ENCODE data around the gene PF4V1. TPM values are rescaled to one million over a fixed set of nuclear protein-coding genes. Genes with fewer than 3 reads are reported as not detected.

The PF4V1 gene
- polyA plus RNA-seq, 1 experiment: 0.20 TPM

DNA sequence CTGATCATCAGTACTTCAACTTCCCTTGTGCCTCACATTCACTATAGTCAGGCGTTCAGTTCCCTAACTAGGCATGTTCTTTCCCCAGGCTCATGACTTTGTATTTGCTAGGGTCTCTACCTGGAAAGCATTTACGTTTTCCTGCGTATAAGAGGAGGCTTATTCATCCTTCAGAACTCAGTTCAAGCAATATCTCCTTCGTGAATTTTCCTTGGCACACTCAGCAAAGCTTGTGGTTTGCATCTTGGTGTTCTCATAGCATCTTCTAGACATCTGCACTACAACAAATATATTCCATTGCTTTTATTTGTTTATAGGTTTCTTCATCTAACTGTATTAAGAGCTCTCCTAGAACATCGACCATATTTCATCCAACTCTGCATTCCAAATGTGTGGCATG is 14.0 kb upstream of the PF4V1 start:
- Histone ChIP-seq H3K9me3 (ENCODE audit: control insufficient read depth, insufficient read depth, low read length) (no peaks in the 10 kb centered on the region), H3K27me3 (ENCODE audit: control insufficient read depth, insufficient read depth, low read length) (no peaks in the 10 kb centered on the region), H3K27ac (ENCODE audit: low read depth, low read length) (no peak overlapping the region), H3K4me3 (ENCODE audit: low read depth, low read length) (no peak overlapping the region)
- TF ChIP-seq, protein P1, sequence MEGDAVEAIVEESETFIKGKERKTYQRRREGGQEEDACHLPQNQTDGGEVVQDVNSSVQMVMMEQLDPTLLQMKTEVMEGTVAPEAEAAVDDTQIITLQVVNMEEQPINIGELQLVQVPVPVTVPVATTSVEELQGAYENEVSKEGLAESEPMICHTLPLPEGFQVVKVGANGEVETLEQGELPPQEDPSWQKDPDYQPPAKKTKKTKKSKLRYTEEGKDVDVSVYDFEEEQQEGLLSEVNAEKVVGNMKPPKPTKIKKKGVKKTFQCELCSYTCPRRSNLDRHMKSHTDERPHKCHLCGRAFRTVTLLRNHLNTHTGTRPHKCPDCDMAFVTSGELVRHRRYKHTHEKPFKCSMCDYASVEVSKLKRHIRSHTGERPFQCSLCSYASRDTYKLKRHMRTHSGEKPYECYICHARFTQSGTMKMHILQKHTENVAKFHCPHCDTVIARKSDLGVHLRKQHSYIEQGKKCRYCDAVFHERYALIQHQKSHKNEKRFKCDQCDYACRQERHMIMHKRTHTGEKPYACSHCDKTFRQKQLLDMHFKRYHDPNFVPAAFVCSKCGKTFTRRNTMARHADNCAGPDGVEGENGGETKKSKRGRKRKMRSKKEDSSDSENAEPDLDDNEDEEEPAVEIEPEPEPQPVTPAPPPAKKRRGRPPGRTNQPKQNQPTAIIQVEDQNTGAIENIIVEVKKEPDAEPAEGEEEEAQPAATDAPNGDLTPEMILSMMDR (IDR thresholded peaks at IDR 0.05; ENCODE audit: low read depth, low read length): no peak
- DNase-seq (ENCODE audit: low read depth, low spot score): no peak
- CTCF ChIA-PET: no interaction called here
- POLR2A ChIA-PET: interaction anchor here (0.6 kb wide), 1 partner anchor 7 kb away, joined by 3 read pairs; no protein-coding TSS in a partner anchor

DNA sequence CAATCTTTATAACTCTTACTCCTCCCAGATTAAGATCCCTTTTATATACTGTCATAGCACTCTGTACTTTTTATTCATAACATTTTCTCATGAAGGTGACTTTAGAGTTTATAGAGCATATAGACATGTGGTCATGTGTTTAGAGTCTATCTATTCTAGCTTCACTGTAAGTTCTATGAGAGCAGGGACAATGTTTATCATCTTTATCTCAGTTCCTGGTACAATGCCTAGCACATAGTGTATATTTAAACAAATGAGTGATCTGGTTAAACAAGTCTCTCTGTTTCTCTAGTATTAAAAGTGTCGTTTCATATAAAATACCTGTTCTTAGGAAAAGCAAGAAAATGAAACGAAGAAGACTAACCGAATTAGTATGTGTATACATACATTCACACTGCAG is 13.4 kb upstream of the PF4V1 start:
- TF ChIP-seq, protein P1 (IDR thresholded peaks at IDR 0.05; ENCODE audit: low read depth, low read length): no peak
- POLR2A ChIA-PET: interaction anchor here (0.6 to 0.7 kb wide), 2 partner anchors 8 to 16 kb away, joined by 3 to 4 read pairs; no protein-coding TSS in a partner anchor
- H3K27me3 ChIP-seq (ENCODE audit: control insufficient read depth, insufficient read depth, low read length): no peaks in the 10 kb centered on the region
- H3K9me3 ChIP-seq (ENCODE audit: control insufficient read depth, insufficient read depth, low read length): no peaks in the 10 kb centered on the region
- H3K27ac ChIP-seq (ENCODE audit: low read depth, low read length): no peak overlapping the region
- CTCF ChIA-PET: interaction anchor here (0.6 to 1.6 kb wide), 2 partner anchors 110 to 295 kb away, joined by 3 to 5 read pairs; no protein-coding TSS in a partner anchor
- H3K4me3 ChIP-seq (ENCODE audit: low read depth, low read length): no peak overlapping the region
- DNase-seq (ENCODE audit: low read depth, low spot score): no peak

DNA sequence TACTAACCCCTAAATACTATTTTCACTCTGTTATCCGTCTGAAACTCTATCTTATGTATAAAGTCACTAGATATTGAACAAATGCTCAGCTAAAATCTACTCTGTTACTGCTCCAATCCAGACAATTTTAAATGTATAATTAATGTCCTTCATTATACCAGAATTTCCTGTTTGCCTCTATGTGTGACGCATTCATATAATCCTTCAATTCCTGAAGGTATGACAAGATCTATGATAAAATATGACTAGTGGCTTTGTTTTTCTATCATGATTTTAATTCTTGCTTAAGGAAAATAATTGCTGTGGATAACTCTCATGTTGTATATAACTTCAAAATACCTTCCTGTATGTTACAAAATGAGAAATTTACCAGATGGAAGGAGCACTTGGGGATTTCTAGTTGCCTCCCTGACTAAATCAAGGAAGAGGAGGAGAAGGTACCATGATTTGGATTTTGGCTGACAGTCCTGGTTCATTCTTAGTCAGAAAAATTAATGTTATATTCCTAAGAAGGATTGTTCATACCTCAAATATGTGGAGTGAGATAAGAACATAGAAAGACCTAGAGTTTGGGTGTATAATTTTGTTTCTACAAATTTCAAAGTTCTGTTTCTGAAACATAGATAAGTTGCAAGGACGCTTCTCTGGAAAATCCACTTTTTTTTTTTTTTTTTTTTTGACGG is 11.7 kb upstream of the PF4V1 start:
- ChIA-PET POLR2A (no interaction called here), CTCF (interaction anchor here (1.6 kb wide), 1 partner anchor 112 kb away, joined by 5 read pairs; no protein-coding TSS in a partner anchor)
- DNase-seq (ENCODE audit: low read depth, low spot score): no peak
- Histone ChIP-seq H3K27me3 (ENCODE audit: control insufficient read depth, insufficient read depth, low read length) (no peaks in the 10 kb centered on the region), H3K27ac (ENCODE audit: low read depth, low read length) (no peak overlapping the region), H3K9me3 (ENCODE audit: control insufficient read depth, insufficient read depth, low read length) (no peaks in the 10 kb centered on the region), H3K4me3 (ENCODE audit: low read depth, low read length) (no peak overlapping the region)
- TF ChIP-seq, protein P1 (IDR thresholded peaks at IDR 0.05; ENCODE audit: low read depth, low read length): no peak

DNA sequence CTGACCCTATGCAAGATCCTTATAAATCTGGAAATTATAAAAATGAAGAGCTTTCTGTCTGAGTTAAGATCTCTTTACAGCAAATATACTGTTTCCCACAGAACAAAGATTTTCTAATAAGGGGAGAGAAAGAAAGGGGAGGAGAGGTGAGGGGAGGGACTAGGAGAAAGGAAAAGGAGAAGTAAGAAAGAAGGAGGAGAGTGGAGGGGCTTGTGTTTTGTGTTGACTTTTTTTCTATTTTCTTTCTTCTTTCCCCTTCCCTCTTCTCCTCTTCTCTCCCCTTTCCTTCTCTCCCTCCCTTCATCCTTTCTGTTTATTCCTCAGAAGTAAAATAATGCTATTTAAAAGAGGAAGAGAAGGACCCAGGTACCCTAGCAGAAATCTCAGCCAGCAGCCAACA is 10.4 kb upstream of the PF4V1 start:
- no peak for DNase-seq (ENCODE audit: low read depth, low spot score)
- Histone ChIP-seq H3K27ac (ENCODE audit: low read depth, low read length) (no peak overlapping the region), H3K9me3 (ENCODE audit: control insufficient read depth, insufficient read depth, low read length) (no peaks in the 10 kb centered on the region), H3K27me3 (ENCODE audit: control insufficient read depth, insufficient read depth, low read length) (no peaks in the 10 kb centered on the region), H3K4me3 (ENCODE audit: low read depth, low read length) (no peak overlapping the region)
- POLR2A ChIA-PET: no interaction called here
- CTCF ChIA-PET: interaction anchor here (1.0 kb wide), 1 partner anchor 17 kb away, joined by 3 read pairs; no protein-coding TSS in a partner anchor
- TF ChIP-seq, protein P1 (IDR thresholded peaks at IDR 0.05; ENCODE audit: low read depth, low read length): no peak

DNA sequence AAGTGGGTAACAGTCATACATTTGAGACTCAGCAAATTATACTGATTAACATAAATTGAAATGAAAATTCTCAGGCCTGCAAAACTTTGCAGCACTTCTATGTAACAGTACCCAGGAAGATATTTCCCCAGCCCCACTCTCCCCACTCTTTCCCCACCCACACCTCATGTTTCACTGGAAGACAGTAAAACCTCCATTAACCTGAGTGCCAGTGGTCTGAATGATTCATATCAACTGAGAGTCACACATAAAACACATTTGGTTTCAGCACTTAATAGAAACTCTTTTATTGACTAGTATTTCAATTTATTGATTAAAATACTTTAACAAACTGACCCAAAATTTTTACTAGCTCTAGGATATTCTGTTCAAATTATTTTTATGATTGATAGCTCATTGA is 9.7 kb upstream of the PF4V1 start:
- Histone ChIP-seq H3K27ac (ENCODE audit: low read depth, low read length) (no peak overlapping the region), H3K9me3 (ENCODE audit: control insufficient read depth, insufficient read depth, low read length) (no peaks in the 10 kb centered on the region), H3K27me3 (ENCODE audit: control insufficient read depth, insufficient read depth, low read length) (no peaks in the 10 kb centered on the region), H3K4me3 (ENCODE audit: low read depth, low read length) (no peak overlapping the region)
- ChIA-PET POLR2A (interaction anchor here (1.3 kb wide), 1 partner anchor 16 kb away, joined by 3 read pairs; no protein-coding TSS in a partner anchor), CTCF (interaction anchor here (0.9 to 1.0 kb wide), 4 partner anchors 16 to 291 kb away, joined by 3 read pairs; no protein-coding TSS in a partner anchor)
- TF ChIP-seq, protein P1 (IDR thresholded peaks at IDR 0.05; ENCODE audit: low read depth, low read length): no peak
- no peak for DNase-seq (ENCODE audit: low read depth, low spot score)
